Activated T-cell treated with anti-CD3 and anti-CD28 coated beads, Interleukin-2, amount 50 U/mL, for 48 hours (primary cell): ENCODE results near the gene SUFU.
"Not testable (repeated sequence)": the region's sequence is repeated elsewhere in the genome, so short reads cannot be mapped to it uniquely, and the experiment has no call there.

ENCODE experiments used
- DNase-seq, 2 experiments: peaks; one replicate each; pipeline ENCODE4 v3.0.0-alpha.2; 2020

The SUFU gene

DNA sequence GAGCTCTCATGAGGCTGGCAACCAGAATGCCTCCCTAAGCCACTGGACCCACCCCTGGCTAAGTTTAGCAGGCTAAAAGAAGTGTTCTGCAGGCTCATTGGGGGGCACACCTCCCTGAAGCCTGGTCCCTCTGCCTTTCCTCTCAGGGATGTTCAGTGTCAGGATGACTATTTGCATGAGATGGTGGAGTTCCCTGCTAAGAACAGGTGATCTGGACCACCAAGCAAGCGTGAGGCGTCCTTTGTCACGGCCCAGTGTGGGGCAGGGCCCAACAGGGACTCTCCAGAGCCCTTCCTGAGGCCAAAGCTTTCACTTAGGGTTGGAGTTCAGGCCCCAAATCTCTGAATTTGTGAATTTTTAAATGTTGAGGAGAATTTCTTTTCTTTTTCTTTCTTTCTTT, 12.0 kb downstream of the SUFU start:
- DNase-seq: no peak

- no peak for DNase-seq
These were observed 13.8 kb downstream of the SUFU start for GRCh38 chr10:102517553-102517952.

DNA sequence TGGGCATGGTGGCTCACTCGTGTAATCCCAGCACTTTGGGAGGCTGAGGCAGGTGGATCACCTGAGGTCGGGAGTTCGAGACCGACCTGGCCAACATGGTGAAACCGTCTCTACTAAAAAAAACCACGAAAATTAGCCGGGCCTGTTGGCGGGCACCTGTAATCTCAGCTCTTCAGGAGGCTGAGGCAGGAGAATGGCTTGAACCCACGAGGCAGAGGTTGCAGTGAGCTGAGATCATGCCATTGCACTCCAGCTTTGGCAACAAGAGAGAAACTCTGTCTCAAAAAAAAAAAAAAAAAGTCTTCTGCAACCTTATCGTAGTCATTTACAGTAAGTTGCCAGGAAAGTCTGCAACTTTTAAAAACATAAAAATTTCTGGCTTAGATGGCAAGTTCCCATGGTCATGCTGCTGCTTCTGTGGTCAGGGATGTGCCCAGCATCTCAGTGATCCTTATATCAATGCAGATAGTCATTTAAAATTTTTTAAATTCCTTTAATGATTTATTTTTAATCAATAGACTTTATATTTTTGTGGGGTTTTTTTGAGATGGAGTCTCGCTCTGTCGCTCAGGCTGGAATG, 15.6 kb downstream of the SUFU start:
- no peak for DNase-seq

- DNase-seq: no peak
These were observed 19.1 kb downstream of the SUFU start for GRCh38 chr10:102522874-102523249.

- DNase-seq: peak in 1 of 2 experiments; percentile 23
These were observed 19.7 kb downstream of the SUFU start for GRCh38 chr10:102523250-102524029.

DNA sequence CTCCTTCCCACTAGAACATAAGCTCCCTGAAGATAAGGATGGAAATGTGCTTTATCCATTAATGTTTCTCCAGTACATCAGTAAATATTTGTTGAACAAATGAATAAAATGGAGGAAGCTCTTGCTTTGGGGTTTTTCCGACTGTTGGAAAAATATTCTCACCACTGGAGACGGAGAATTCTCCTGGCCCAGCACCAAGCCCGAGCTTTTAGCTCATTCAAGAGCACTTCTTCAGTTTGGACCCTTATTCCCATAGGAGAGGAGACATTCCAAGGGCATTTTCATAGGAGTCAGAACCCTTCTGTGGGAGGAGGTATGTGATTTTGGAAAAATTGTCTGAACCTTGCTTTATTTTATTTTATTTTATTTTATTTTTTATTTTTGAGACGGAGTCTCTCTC, 21.0 kb downstream of the SUFU start:
- DNase-seq: no peak

DNA sequence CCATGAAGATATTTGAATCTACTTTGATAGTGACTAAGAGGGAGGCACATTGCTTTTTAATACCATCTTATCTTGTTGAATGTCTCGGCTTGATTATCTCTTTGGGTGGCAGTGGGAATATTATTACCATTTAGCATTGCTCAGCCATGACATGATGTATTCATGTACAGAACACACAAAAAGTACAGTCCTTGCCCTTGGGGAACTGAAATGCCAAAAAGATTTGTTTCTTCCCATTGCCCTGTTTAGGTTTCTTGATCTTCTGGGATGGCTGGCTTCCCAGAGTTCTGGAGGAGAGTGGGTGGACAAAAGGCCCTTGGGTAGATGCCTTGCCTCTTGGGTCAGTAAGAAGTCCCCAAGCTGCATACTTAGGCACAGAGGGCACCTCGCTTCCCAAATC, 23.8 kb downstream of the SUFU start:
- no peak for DNase-seq

DNA sequence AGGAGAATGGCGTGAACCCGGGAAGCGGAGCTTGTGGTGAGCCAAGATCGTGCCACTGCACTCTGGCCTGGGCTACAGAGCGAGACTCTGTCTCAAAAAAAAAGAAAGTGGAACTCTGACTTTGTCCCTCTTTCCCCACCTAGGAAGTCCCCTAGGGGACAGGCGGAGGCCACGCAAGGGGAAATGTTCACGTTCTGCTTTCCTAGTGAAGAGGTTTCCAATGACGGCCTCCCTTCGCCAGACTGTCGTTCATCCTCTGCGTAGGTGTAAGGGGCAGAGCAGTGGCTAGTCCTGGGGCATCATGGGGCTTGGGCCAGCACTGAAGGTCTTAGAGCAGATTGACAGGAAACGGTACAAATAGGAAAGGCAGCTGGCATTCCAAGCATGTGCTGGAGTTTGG, 30.6 kb downstream of the SUFU start:
- DNase-seq: no peak

- DNase-seq: not testable (repeated sequence)
These were observed 31.2 kb downstream of the SUFU start for GRCh38 chr10:102534966-102535365.

DNA sequence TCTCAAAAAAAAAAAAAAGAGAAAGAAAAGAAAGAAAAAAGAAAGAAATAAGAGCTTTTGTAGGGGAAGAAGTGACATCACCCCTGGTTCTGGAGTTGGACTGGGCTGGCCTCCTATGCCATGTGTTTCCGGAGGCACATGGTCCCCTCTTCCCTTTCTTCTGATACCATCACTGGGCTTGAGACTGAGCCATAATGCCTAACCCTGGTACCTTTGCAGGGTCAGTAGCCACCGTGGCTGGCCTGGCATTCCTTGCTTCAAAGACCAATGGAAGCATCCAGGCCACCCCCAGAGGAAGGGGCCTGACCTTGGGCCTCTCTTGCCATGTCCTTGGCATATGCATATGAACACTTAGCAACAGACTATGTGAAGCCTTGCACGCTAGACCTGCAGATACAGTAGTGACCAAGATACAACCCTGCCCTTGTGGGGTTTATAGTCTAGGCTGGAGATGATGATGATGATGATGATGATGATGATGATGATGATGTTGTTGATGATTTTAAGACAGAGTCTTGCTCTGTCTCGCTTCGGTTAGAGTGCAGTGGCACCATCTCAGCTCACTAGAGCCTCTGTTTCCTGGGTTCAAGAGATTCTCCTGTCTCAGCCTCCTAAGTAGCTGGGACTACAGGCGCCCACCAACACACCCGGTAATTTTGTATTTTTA, 31.8 kb downstream of the SUFU start:
- no peak for DNase-seq

GRCh38 chr10:102537367-102537766, 33.6 kb downstream of the SUFU start:
- DNase-seq: no peak

DNA sequence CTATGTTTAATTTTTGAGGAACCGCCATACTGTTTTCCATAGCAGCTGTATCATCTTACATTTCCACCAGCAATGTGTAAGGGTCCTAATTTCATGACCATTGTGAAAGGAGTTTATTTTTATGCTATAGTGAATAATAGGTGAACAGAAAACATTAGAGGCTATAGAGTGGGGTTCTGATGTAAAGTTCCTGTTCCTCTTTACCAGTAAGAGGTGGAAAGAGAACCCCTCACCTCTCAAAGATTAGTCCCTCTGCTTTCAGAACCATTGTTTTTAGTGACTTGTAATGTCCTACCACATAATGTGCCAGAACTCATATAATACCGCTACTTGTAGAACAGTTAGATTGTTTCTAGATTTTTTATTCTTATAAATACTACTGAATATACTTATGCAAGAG, 34.2 kb downstream of the SUFU start:
- DNase-seq: no peak

DNA sequence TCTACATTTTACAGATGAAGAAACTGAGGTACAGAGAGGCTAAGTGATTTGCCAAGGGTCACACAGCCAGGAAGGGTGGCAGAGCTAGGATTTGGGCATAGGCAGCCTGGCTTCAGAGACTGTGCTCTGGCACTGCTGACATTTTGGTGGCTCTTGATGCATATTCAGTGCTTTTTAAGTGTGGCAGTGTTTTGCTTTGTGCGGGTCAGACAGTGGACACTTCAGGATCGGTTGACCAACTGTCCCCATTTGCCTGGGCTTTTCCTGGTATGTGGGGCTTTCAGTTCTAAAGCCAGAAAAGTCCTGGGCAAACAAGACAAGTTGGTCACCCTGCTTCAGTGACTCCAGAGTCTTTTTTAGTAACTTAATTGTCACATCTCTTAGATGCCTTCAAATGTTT, 35.0 kb downstream of the SUFU start:
- DNase-seq: no peak

GRCh38 chr10:102540023-102540422, 36.3 kb downstream of the SUFU start:
- peak; percentile 26 to 27 for DNase-seq

- DNase-seq: no peak
These were observed 39.1 kb downstream of the SUFU start for GRCh38 chr10:102542800-102543418.

DNA sequence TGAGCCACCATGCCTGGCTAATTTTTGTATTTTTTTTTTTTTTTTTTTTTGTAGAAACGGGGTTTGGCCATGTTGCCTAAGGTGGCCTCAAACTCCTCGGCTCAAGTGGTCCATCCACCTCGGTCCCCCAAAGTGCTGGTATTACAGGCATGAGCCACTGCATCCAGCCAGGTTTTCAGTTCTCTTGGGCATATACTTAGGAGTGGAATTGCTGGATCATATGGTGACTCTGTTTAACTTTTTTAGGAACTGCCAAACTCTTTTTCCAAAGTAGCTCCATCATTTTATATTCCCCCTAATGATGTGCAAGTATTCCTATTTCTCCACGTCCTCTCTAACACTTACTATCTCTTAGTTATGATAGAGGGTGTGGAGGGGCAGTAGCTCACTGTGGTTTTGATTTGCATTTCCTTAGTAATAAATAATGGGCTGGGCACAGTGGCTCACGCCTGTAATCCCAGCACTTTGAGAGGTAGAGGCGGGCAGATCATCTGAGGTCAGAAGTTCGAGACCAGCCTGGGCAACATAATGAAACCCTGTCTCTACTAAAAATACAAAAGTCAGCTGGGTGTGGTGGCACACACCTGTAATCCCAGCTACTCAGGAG, 41.6 kb downstream of the SUFU start:
- no peak for DNase-seq

DNA sequence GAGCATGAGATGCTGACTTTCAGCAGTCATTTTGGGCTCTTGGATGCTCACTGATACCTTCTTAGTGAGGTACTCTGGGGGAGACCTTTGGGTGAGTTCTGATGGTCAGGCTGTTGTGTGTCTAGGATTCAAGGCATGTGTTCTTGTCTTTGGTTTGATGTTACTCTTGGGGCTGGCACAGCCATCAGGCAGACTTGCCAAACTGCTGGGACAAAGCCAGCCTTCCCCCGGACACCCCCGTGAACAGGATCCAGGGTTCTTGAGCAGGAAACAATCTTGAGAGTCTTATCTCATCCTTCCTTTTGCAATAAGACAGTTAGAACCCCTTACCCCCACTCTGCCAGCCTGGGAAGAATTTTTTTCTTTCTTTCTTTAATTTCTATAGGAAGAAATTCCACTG, 42.2 kb downstream of the SUFU start:
- no peak for DNase-seq

- no peak for DNase-seq
These were observed 43.0 kb downstream of the SUFU start for GRCh38 chr10:102546606-102547320.

GRCh38 chr10:102549549-102549948, 45.8 kb downstream of the SUFU start:
- no peak for DNase-seq

- DNase-seq: no peak
These were observed 47.0 kb downstream of the SUFU start for GRCh38 chr10:102550636-102551210.

GRCh38 chr10:102552533-102552932, 48.8 kb downstream of the SUFU start:
- no peak for DNase-seq

GRCh38 chr10:102553771-102554170, 50.0 kb downstream of the SUFU start:
- no peak for DNase-seq
